GM23338 (cell line): ENCODE measurements around the gene TTL. TPM values are rescaled to one million over a fixed set of nuclear protein-coding genes. Genes with fewer than 3 reads are reported as not detected.

Experiments used
- ATAC-seq: fragments of 200-7000 bp; cut with Tn5 transposase; 3 replicates; pipeline ENCODE4 v1.9.1; 2020
- DNase-seq: peaks from one replicate; pipeline ENCODE4 v3.0.0-alpha.2; 2015; ENCODE audit warnings: low spot score
- H2AFZ ChIP-seq: fragments of 200-600 bp; sonication (generic); 2 replicates; pipeline ENCODE4 v1.8.0; 2016; ENCODE audit warnings: antibody characterized with exemption, mild to moderate bottlenecking, moderate library complexity
- H3F3A ChIP-seq: fragments of 200-600 bp; sonication (generic); replicated peaks from 2 replicates; pipeline ENCODE4 v1.8.0; 2017; ENCODE audit warnings: antibody characterized with exemption, mixed run types, low read depth
- H3K27ac ChIP-seq: fragments of 200-600 bp; sonication (generic); 2 replicates; pipeline ENCODE4 v1.6.1; 2016; ENCODE audit warnings: low read depth
- H3K27me3 ChIP-seq: fragments of 200-600 bp; sonication (generic); 2 replicates; pipeline ENCODE4 v1.8.0; 2016; ENCODE audit warnings: mild to moderate bottlenecking, mixed run types, moderate library complexity; ENCODE audit not compliant: insufficient read depth
- H3K36me3 ChIP-seq: fragments of 200-600 bp; sonication (generic); 2 replicates; pipeline ENCODE4 v1.8.0; 2016; ENCODE audit warnings: mild to moderate bottlenecking; ENCODE audit not compliant: insufficient read depth
- H3K4me1 ChIP-seq: fragments of 200-600 bp; sonication (generic); 2 replicates; pipeline ENCODE4 v1.8.0; 2016; ENCODE audit warnings: mild to moderate bottlenecking, moderate library complexity; ENCODE audit not compliant: insufficient read depth
- H3K4me2 ChIP-seq: fragments of 200-600 bp; sonication (generic); 2 replicates; pipeline ENCODE4 v1.7.1; 2017; ENCODE audit warnings: mixed run types
- H3K4me3 ChIP-seq: fragments of 200-600 bp; sonication (generic); 2 replicates; pipeline ENCODE4 v1.6.1; 2016; ENCODE audit warnings: mixed run types
- H3K79me2 ChIP-seq: fragments of 200-600 bp; sonication (generic); replicated peaks from 2 replicates; pipeline ENCODE4 v1.8.0; 2017; ENCODE audit warnings: mild to moderate bottlenecking; ENCODE audit not compliant: insufficient read depth
- H3K9me2 ChIP-seq: fragments of 200-600 bp; sonication (generic); 2 replicates; pipeline ENCODE4 v1.8.0; 2017; ENCODE audit not compliant: insufficient read depth
- H4K20me1 ChIP-seq: fragments of 200-600 bp; sonication (generic); replicated peaks from 2 replicates; pipeline ENCODE4 v1.8.0; 2017; ENCODE audit warnings: mild to moderate bottlenecking; ENCODE audit not compliant: insufficient read depth
- H3K27ac Mint-ChIP-seq: 2 replicates; pipeline ENCODE4 v1.8.0; 2020; ENCODE audit warnings: inconsistent platforms, mild to moderate bottlenecking, moderate library complexity, mixed read lengths
- H3K27me3 Mint-ChIP-seq: 3 replicates; pipeline ENCODE4 v1.8.0; 2022; ENCODE audit warnings: low read depth, mild to moderate bottlenecking, moderate library complexity, mixed read lengths, inconsistent platforms; ENCODE audit not compliant: insufficient read depth, poor library complexity
- H3K36me3 Mint-ChIP-seq: 3 replicates; pipeline ENCODE4 v1.8.0; 2021; ENCODE audit warnings: low read depth, mild to moderate bottlenecking, inconsistent platforms, moderate library complexity, mixed read lengths
- H3K4me1 Mint-ChIP-seq: 3 replicates; pipeline ENCODE4 v1.8.0; 2020; ENCODE audit warnings: mild to moderate bottlenecking, inconsistent platforms, mixed read lengths
- H3K4me3 Mint-ChIP-seq: 3 replicates; pipeline ENCODE4 v1.8.0; 2021; ENCODE audit warnings: moderate library complexity, mild to moderate bottlenecking, inconsistent platforms, mixed read lengths
- H3K9me3 Mint-ChIP-seq: 3 replicates; pipeline ENCODE4 v1.8.0; 2020; ENCODE audit warnings: moderate library complexity, mild to moderate bottlenecking, inconsistent platforms, mixed read lengths
- CREB1 ChIP-seq: fragments of 250-450 bp; sonication (Bioruptor Pico); IDR thresholded peaks from 2 replicates; pipeline ENCODE4 v1.5.0; 2020; ENCODE audit warnings: low read depth, mild to moderate bottlenecking, moderate library complexity
- ETS1 ChIP-seq: IDR thresholded peaks from 2 replicates; pipeline ENCODE4 v1.6.1; 2016; ENCODE audit warnings: antibody characterized with exemption
- EZH2 ChIP-seq: fragments of 200-600 bp; sonication (generic); IDR thresholded peaks from one replicate; pipeline ENCODE4 v1.8.0; 2017; ENCODE audit warnings: antibody characterized with exemption, mild to moderate bottlenecking, low read depth; ENCODE audit not compliant: unreplicated experiment
- EZH2phosphoT487 ChIP-seq: fragments of 200-600 bp; sonication (generic); IDR thresholded peaks from one replicate; pipeline ENCODE4 v1.8.1; 2018; ENCODE audit warnings: antibody characterized with exemption; ENCODE audit not compliant: unreplicated experiment
- JUNB ChIP-seq: IDR thresholded peaks from one replicate; pipeline ENCODE4 v1.6.1; 2016; ENCODE audit warnings: antibody characterized with exemption; ENCODE audit not compliant: unreplicated experiment
- NANOG ChIP-seq: IDR thresholded peaks from 2 replicates; pipeline ENCODE4 v1.6.1; 2016; ENCODE audit warnings: antibody characterized with exemption, borderline replicate concordance
- REST ChIP-seq: IDR thresholded peaks from one replicate; pipeline ENCODE4 v1.6.1; 2018; ENCODE audit warnings: antibody characterized with exemption; ENCODE audit not compliant: unreplicated experiment
- STAT1 ChIP-seq: IDR thresholded peaks from one replicate; pipeline ENCODE4 v1.6.1; 2016; ENCODE audit warnings: antibody characterized with exemption; ENCODE audit not compliant: unreplicated experiment
- ZNF114 ChIP-seq: fragments of 250-450 bp; sonication (Bioruptor Pico); IDR thresholded peaks from 2 replicates; pipeline ENCODE4 v1.5.0; 2020; ENCODE audit warnings: mild to moderate bottlenecking, moderate library complexity
- ZNF331 ChIP-seq: fragments of 250-450 bp; sonication (Bioruptor Pico); IDR thresholded peaks from 2 replicates; pipeline ENCODE4 v1.5.0; 2020; ENCODE audit warnings: low read depth, mild to moderate bottlenecking, moderate library complexity
- ZNF462 ChIP-seq: fragments of 250-450 bp; sonication (Bioruptor Pico); IDR thresholded peaks from 2 replicates; pipeline ENCODE4 v1.5.0; 2020; ENCODE audit warnings: mild to moderate bottlenecking, moderate library complexity
- polyA plus RNA-seq: library from polyadenylated mRNA; unstranded; fragments of >200 nt; fragmentation: Nextera tagmentation; extraction: Ambion mirVana; gene quantifications from 2 replicates; pipeline ENCODE4 v1.2.1, GENCODE V29; 2016
- total RNA-seq: library from RNA; depleted of rRNA; stranded (reverse); fragments of >200 nt; shearing (Covaris generic); gene quantifications from 2 replicates; pipeline ENCODE4 v1.2.3, GENCODE V29; 2014

Gene TTL
- total and polyA plus RNA-seq, 2 experiments from 2014 or later, result 10.1 to 34.6 TPM

DNA sequence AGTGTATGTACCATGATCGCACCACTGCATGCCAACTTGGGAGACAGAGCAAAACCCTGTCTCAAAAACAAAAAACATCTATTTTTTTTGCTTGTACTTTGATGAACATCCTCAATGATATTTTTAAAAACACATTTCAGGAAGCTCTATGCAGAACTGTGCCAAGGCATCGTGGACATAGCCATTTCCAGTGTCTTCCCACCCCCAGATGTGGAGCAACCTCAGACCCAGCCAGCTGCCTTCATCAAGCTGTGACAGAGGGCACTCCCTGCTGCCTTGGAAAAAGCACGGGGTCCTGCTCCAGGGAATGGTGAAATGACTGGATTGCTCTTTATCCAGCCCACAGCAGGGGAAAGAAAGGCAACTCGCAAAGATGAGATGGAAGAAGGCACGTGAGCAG is 46.6 kb downstream of the TTL start (continued):
- no peak for TF ChIP-seq ZNF462 (CRISPR knock-in tag)

GRCh38 chr2:112529757-112530156 is 47.8 kb downstream of the TTL start:
- Histone ChIP-seq H3F3A (no peaks in the 10 kb centered on the region), H3K27ac (no peak overlapping the region), H3K9me2 (no peaks in the 10 kb centered on the region), H3K27me3 (no peaks in the 10 kb centered on the region), H4K20me1 (no peaks in the 10 kb centered on the region; the same call in 1 of the 2 replicates), H3K79me2 (no peaks in the 10 kb centered on the region), H3K4me3 (no peak overlapping the region), H3K4me1 (no peaks in the 10 kb centered on the region), H2AFZ (no peak overlapping the region), H3K36me3 (no peaks in the 10 kb centered on the region), H3K4me2 (no peak overlapping the region)
- H3K27me3 Mint-ChIP-seq, result peaks cover 1% of the 10 kb centered on the region
- H3K4me3 Mint-ChIP-seq, result no peak overlapping the region
- H3K9me3 Mint-ChIP-seq, result no peaks in the 10 kb centered on the region
- H3K36me3 Mint-ChIP-seq, result peaks cover 27% of the 10 kb centered on the region
- H3K27ac Mint-ChIP-seq, result no peak overlapping the region
- H3K4me1 Mint-ChIP-seq, result no peaks in the 10 kb centered on the region
- DNase-seq, result no peak
- no peak for ATAC-seq
- TF ChIP-seq REST (no peak), NANOG (no peak), EZH2phosphoT487 (no peak), EZH2 (no peak), STAT1 (no peak), ZNF114 (CRISPR knock-in tag) (no peak), ZNF331 (no peak), JUNB (no peak), ETS1 (no peak), CREB1 (no peak)
